Smooth muscle cell (in vitro differentiated cells): Measurements from ENCODE around the gene PPP2R2C. TPM values are rescaled to one million over a fixed set of nuclear protein-coding genes. Genes with fewer than 3 reads are reported as not detected.

Experiments used
- DNase-seq: peaks from one replicate; lab custom pipeline; 2025; ENCODE audit not compliant: unreplicated experiment; lab: John Stamatoyannopoulos, UW
- H2AFZ ChIP-seq: fragments of 200-600 bp; sonication (generic); 2 replicates; pipeline ENCODE4 v1.6.0; 2016; ENCODE audit warnings: antibody characterized with exemption, low read depth, mild to moderate bottlenecking
- H3F3A ChIP-seq: fragments of 200-600 bp; sonication (generic); 2 replicates; pipeline ENCODE4 v1.6.0; 2017; ENCODE audit warnings: antibody characterized with exemption, low read depth
- H3K27ac ChIP-seq: fragments of 200-600 bp; sonication (generic); 2 replicates; pipeline ENCODE4 v1.5.1; 2016; ENCODE audit warnings: low read depth, mild to moderate bottlenecking
- H3K27me3 ChIP-seq: fragments of 200-600 bp; sonication (generic); 2 replicates; pipeline ENCODE4 v1.6.1; 2016; ENCODE audit warnings: low read depth, mild to moderate bottlenecking
- H3K36me3 ChIP-seq: fragments of 200-600 bp; sonication (generic); 2 replicates; pipeline ENCODE4 v1.5.1; 2016; ENCODE audit warnings: low read depth
- H3K4me1 ChIP-seq: fragments of 200-600 bp; sonication (generic); 2 replicates; pipeline ENCODE4 v1.5.1; 2016; ENCODE audit warnings: low read depth
- H3K4me2 ChIP-seq: fragments of 200-600 bp; sonication (generic); 2 replicates; pipeline ENCODE4 v1.6.0; 2016; ENCODE audit warnings: mild to moderate bottlenecking
- H3K4me3 ChIP-seq: fragments of 200-600 bp; sonication (generic); 2 replicates; pipeline ENCODE4 v1.5.1; 2016; ENCODE audit warnings: mild to moderate bottlenecking
- H3K79me2 ChIP-seq: fragments of 200-600 bp; sonication (generic); 2 replicates; pipeline ENCODE4 v1.6.0; 2016; ENCODE audit warnings: low read depth, mild to moderate bottlenecking
- H3K9ac ChIP-seq: fragments of 200-600 bp; sonication (generic); 2 replicates; pipeline ENCODE4 v1.6.0; 2016; ENCODE audit warnings: low read depth
- H3K9me3 ChIP-seq: fragments of 200-600 bp; sonication (generic); replicated peaks from 2 replicates; pipeline ENCODE4 v1.5.1; 2016; ENCODE audit warnings: low read depth
- H4K20me1 ChIP-seq: fragments of 200-600 bp; sonication (generic); 2 replicates; pipeline ENCODE4 v1.6.0; 2016; ENCODE audit warnings: low read depth
- CTCF ChIP-seq: fragments of 200-600 bp; sonication (generic); IDR thresholded peaks from 2 replicates; pipeline ENCODE4 v1.5.1; 2017; ENCODE audit warnings: borderline replicate concordance, mild to moderate bottlenecking, antibody characterized with exemption; ENCODE audit not compliant: insufficient read depth, poor library complexity, severe bottlenecking
- WGBS: methylation state at CpG from one replicate; pipeline ENCODE4 v1.1.7; 2016; ENCODE audit warnings: low lambda C conversion rate; 5-methylcytosine and 5-hydroxymethylcytosine counted together
- polyA plus RNA-seq: library from polyadenylated mRNA; unstranded; fragments of >200 nt; fragmentation: Nextera tagmentation; extraction: Ambion mirVana; gene quantifications from 2 replicates; pipeline ENCODE4 v1.2.1, GENCODE V29; 2016
- total RNA-seq: library from RNA; depleted of rRNA; stranded (reverse); fragments of >200 nt; gene quantifications from 2 replicates; pipeline ENCODE4 v1.2.3, GENCODE V29; 2014

Gene PPP2R2C
- total and polyA plus RNA-seq, 2 experiments from 2014 or later = 0.54 to 1.8 TPM

- no peaks in the 10 kb centered on the region for H3K36me3 ChIP-seq
- no peak for DNase-seq
- no peaks in the 10 kb centered on the region for H3K9me3 ChIP-seq
- H3K9ac ChIP-seq = no peak overlapping the region
- no peaks in the 10 kb centered on the region for H4K20me1 ChIP-seq
- 98% methylated on average over 2 of the region's 2 CpGs for WGBS
- no peaks in the 10 kb centered on the region for H3F3A ChIP-seq
- TF ChIP-seq CTCF = no peak
- H3K4me1 ChIP-seq = no peaks in the 10 kb centered on the region
- no peak overlapping the region for H3K4me2 ChIP-seq
- no peak overlapping the region for H2AFZ ChIP-seq
- H3K4me3 ChIP-seq = no peak overlapping the region
- H3K27me3 ChIP-seq = no peaks in the 10 kb centered on the region
- H3K79me2 ChIP-seq = no peaks in the 10 kb centered on the region
- H3K27ac ChIP-seq = no peak overlapping the region
These were observed 87.1 kb downstream of the PPP2R2C start for GRCh38 chr4:6385288-6385687.

- H2AFZ ChIP-seq = no peak overlapping the region
- no peaks in the 10 kb centered on the region for H3F3A ChIP-seq
- no peak for DNase-seq
- no peaks in the 10 kb centered on the region for H3K79me2 ChIP-seq
- H3K4me3 ChIP-seq = no peak overlapping the region
- no peak overlapping the region for H3K27ac ChIP-seq
- H3K9me3 ChIP-seq = no peaks in the 10 kb centered on the region
- no peak overlapping the region for H3K9ac ChIP-seq
- H3K27me3 ChIP-seq = no peaks in the 10 kb centered on the region
- no peak overlapping the region for H3K4me2 ChIP-seq
- H4K20me1 ChIP-seq = no peaks in the 10 kb centered on the region
- no peak for TF ChIP-seq CTCF
- H3K4me1 ChIP-seq = peaks cover 2% of the 10 kb centered on the region
- WGBS = 93% methylated on average over 3 of the region's 3 CpGs
- H3K36me3 ChIP-seq = no peaks in the 10 kb centered on the region
These were observed 87.9 kb downstream of the PPP2R2C start for GRCh38 chr4:6384541-6384940.

GRCh38 chr4:6383929-6384328, 88.5 kb downstream of the PPP2R2C start:
- no peak overlapping the region for H3K4me2 ChIP-seq
- H3K79me2 ChIP-seq = no peaks in the 10 kb centered on the region
- no peak for DNase-seq
- H3K4me1 ChIP-seq = peaks cover 6% of the 10 kb centered on the region
- 88% methylated on average over 9 of the region's 9 CpGs for WGBS
- H3K27ac ChIP-seq = no peak overlapping the region
- H3F3A ChIP-seq = no peaks in the 10 kb centered on the region
- no peak overlapping the region for H3K9ac ChIP-seq
- H3K27me3 ChIP-seq = no peaks in the 10 kb centered on the region
- no peaks in the 10 kb centered on the region for H3K9me3 ChIP-seq
- no peaks in the 10 kb centered on the region for H3K36me3 ChIP-seq
- TF ChIP-seq CTCF = no peak
- no peak overlapping the region for H2AFZ ChIP-seq
- H4K20me1 ChIP-seq = no peaks in the 10 kb centered on the region
- no peak overlapping the region for H3K4me3 ChIP-seq

- no peak for TF ChIP-seq CTCF
- Histone ChIP-seq H3K9ac (no peak overlapping the region), H3K36me3 (no peaks in the 10 kb centered on the region), H4K20me1 (no peaks in the 10 kb centered on the region), H3K27ac (no peak overlapping the region), H3K79me2 (no peaks in the 10 kb centered on the region), H3K4me3 (no peak overlapping the region), H3K4me1 (peaks cover 6% of the 10 kb centered on the region), H3K4me2 (no peak overlapping the region), H3F3A (no peaks in the 10 kb centered on the region), H3K9me3 (no peaks in the 10 kb centered on the region), H2AFZ (no peak overlapping the region), H3K27me3 (no peaks in the 10 kb centered on the region)
- DNase-seq = no peak
- WGBS = 98% methylated on average over 8 of the region's 10 CpGs
These were observed 89.4 kb downstream of the PPP2R2C start for GRCh38 chr4:6383009-6383404.
